RWPE2 (cell line): ENCODE data around the gene POFUT2.

Experiments used
- ATAC-seq: fragments of 200-7000 bp; cut with Tn5 transposase; 3 replicates; pipeline ENCODE4 v1.9.1; 2021; ENCODE audit warnings: low read depth
- DNase-seq: peaks from one replicate; pipeline ENCODE4 v3.0.0-alpha.2; 2020; ENCODE audit warnings: low spot score
- H3K27ac ChIP-seq: fragments of 450-650 bp; 2 replicates; pipeline ENCODE4 v1.5.1; 2017; ENCODE audit warnings: mild to moderate bottlenecking; ENCODE audit not compliant: poor library complexity, severe bottlenecking
- H3K27me3 ChIP-seq: fragments of 250-450 bp; sonication (Bioruptor Pico); 2 replicates; pipeline ENCODE4 v1.5.1; 2021; ENCODE audit warnings: mild to moderate bottlenecking, moderate library complexity; ENCODE audit not compliant: insufficient read depth, poor library complexity, severe bottlenecking
- H3K36me3 ChIP-seq: fragments of 250-450 bp; sonication (Bioruptor Pico); 2 replicates; pipeline ENCODE4 v1.5.1; 2020; ENCODE audit warnings: low read depth, mild to moderate bottlenecking, moderate library complexity
- H3K4me1 ChIP-seq: fragments of 250-450 bp; sonication (Bioruptor Pico); 2 replicates; pipeline ENCODE4 v1.5.1; 2021; ENCODE audit warnings: mild to moderate bottlenecking, moderate library complexity; ENCODE audit not compliant: insufficient read depth, poor library complexity, severe bottlenecking
- H3K4me3 ChIP-seq: fragments of 250-450 bp; sonication (Bioruptor Pico); 2 replicates; pipeline ENCODE4 v1.5.1; 2021; ENCODE audit warnings: mild to moderate bottlenecking, moderate library complexity; ENCODE audit not compliant: severe bottlenecking
- H3K9me3 ChIP-seq: fragments of 250-450 bp; sonication (Bioruptor Pico); 2 replicates; pipeline ENCODE4 v1.5.1; 2021; ENCODE audit warnings: mild to moderate bottlenecking, moderate library complexity; ENCODE audit not compliant: severe bottlenecking
- CTCF ChIP-seq: fragments of 450-650 bp; IDR thresholded peaks from one replicate; pipeline ENCODE4 v1.5.1; 2017; ENCODE audit warnings: mild to moderate bottlenecking, moderate library complexity; ENCODE audit not compliant: poor library complexity, severe bottlenecking

POFUT2 gene

GRCh38 chr21:45226540-45227326 lies 61.0 kb downstream of the POFUT2 start:
- DNase-seq (no peak), ATAC-seq (no peak)
- no peaks in the 10 kb centered on the region for H3K9me3 ChIP-seq
- no peaks in the 10 kb centered on the region for H3K27me3 ChIP-seq
- no peak overlapping the region for H3K4me3 ChIP-seq
- H3K27ac ChIP-seq: no peak overlapping the region
- no peaks in the 10 kb centered on the region for H3K4me1 ChIP-seq
- TF ChIP-seq CTCF: no peak
- no peaks in the 10 kb centered on the region for H3K36me3 ChIP-seq

- ATAC-seq: no peak
- DNase-seq: no peak
- no peak overlapping the region for H3K4me3 ChIP-seq
- no peak for TF ChIP-seq CTCF
- no peak overlapping the region for H3K27ac ChIP-seq
- H3K36me3 ChIP-seq: no peaks in the 10 kb centered on the region
- no peaks in the 10 kb centered on the region for H3K4me1 ChIP-seq
- H3K27me3 ChIP-seq: no peaks in the 10 kb centered on the region
- H3K9me3 ChIP-seq: no peaks in the 10 kb centered on the region
These were observed 61.9 kb downstream of the POFUT2 start for GRCh38 chr21:45225741-45226327.

GRCh38 chr21:45225041-45225740 lies 62.5 kb downstream of the POFUT2 start:
- no peak overlapping the region for H3K27ac ChIP-seq
- H3K9me3 ChIP-seq: no peaks in the 10 kb centered on the region
- H3K36me3 ChIP-seq: no peaks in the 10 kb centered on the region
- no peak for TF ChIP-seq CTCF
- ATAC-seq (no peak), DNase-seq (no peak)
- H3K27me3 ChIP-seq: no peaks in the 10 kb centered on the region
- no peak overlapping the region for H3K4me3 ChIP-seq
- no peaks in the 10 kb centered on the region for H3K4me1 ChIP-seq

- ATAC-seq (no peak), DNase-seq (peak; percentile 85)
- Histone ChIP-seq H3K27me3 (no peaks in the 10 kb centered on the region), H3K27ac (no peak overlapping the region), H3K4me1 (no peaks in the 10 kb centered on the region), H3K36me3 (no peaks in the 10 kb centered on the region), H3K9me3 (no peaks in the 10 kb centered on the region), H3K4me3 (no peak overlapping the region)
- no peak for TF ChIP-seq CTCF
These were observed 63.3 kb downstream of the POFUT2 start for GRCh38 chr21:45224189-45224938.
